Skin epidermis (tissue), 12 donors: ENCODE results near the gene EFHD1.
"Not testable (repeated sequence)": the region's sequence is repeated elsewhere in the genome, so short reads cannot be mapped to it uniquely, and the experiment has no call there.

Experiments
- H3K27ac ChIP-seq, 21 experiments: fragments of 200-600 bp; sonication (generic) in 11 of 21; one replicate each; pipeline ENCODE4 v1.5.0; 2020; ENCODE audit warnings: mild to moderate bottlenecking in 3 of 21, inconsistent platforms in 2 of 21, moderate library complexity in 2 of 21
- H3K4me3 ChIP-seq, 7 experiments: fragments of 200-600 bp; sonication (generic) in 2 of 7; one replicate each; pipeline ENCODE4 v1.5.0; 2020; ENCODE audit warnings: inconsistent platforms in 2 of 7, mild to moderate bottlenecking in 2 of 7, moderate library complexity in 1 of 7

Gene EFHD1

GRCh38 chr2:232685391-232685790 is 52.0 kb downstream of the EFHD1 start:
- H3K27ac ChIP-seq, H3K4me3 ChIP-seq: not testable (repeated sequence)

- H3K4me3 ChIP-seq, result no peak overlapping the region
- no peak overlapping the region for H3K27ac ChIP-seq
Measured at GRCh38 chr2:232687382-232688160, 54.2 kb downstream of the EFHD1 start.

- H3K27ac ChIP-seq, result no peak overlapping the region
- no peak overlapping the region for H3K4me3 ChIP-seq
Measured at GRCh38 chr2:232688201-232688600, 54.8 kb downstream of the EFHD1 start.

GRCh38 chr2:232689152-232689910 is 55.9 kb downstream of the EFHD1 start:
- no peak overlapping the region for H3K27ac ChIP-seq

GRCh38 chr2:232691117-232691516 is 57.7 kb downstream of the EFHD1 start:
- H3K4me3 ChIP-seq, H3K27ac ChIP-seq: not testable (repeated sequence)

More at GRCh38 chr2:232689152-232689910, 55.9 kb downstream of the EFHD1 start:
- no peak overlapping the region for H3K4me3 ChIP-seq

- no peak overlapping the region for H3K27ac ChIP-seq
Measured at GRCh38 chr2:232693344-232693743, 59.9 kb downstream of the EFHD1 start.

GRCh38 chr2:232696609-232697058 is 63.2 kb downstream of the EFHD1 start:
- Histone ChIP-seq H3K27ac (peak overlapping the region in 20 of 21 experiments; percentile 40 to 98 (median 94)), H3K4me3 (peak overlapping the region; percentile 71 to 98 (median 96))

More at GRCh38 chr2:232693344-232693743, 59.9 kb downstream of the EFHD1 start:
- no peak overlapping the region for H3K4me3 ChIP-seq

- H3K4me3 ChIP-seq, result peak within 1 kb of the TSS; percentile 71 to 98 (median 96)
- peak within 1 kb of the TSS; percentile 68 to 99 (median 95) for H3K27ac ChIP-seq
Measured at GRCh38 chr2:232697059-232697806, 63.8 kb downstream of the EFHD1 start, which contains the start of gene GIGYF2. TSS of gene GIGYF2 (plus strand) at chr2:232697331. CDS start at chr2:232735198, 37,867 bp downstream.

GRCh38 chr2:232697807-232698110 is 64.4 kb downstream of the EFHD1 start:
- Histone ChIP-seq H3K27ac (peak overlapping the region; percentile 68 to 99 (median 95)), H3K4me3 (peak overlapping the region; percentile 71 to 98 (median 96))

- Histone ChIP-seq H3K4me3 (peak overlapping the region; percentile 71 to 98 (median 96)), H3K27ac (peak overlapping the region in 8 of 21 experiments; percentile 87 to 99 (median 96))
Measured at GRCh38 chr2:232698556-232699091, 65.2 kb downstream of the EFHD1 start.

GRCh38 chr2:232699110-232699509 is 65.7 kb downstream of the EFHD1 start:
- Histone ChIP-seq H3K27ac (peak overlapping the region in 1 of 21 experiments; percentile 99), H3K4me3 (no peak overlapping the region)

- Histone ChIP-seq H3K4me3 (no peak overlapping the region), H3K27ac (no peak overlapping the region)
Measured at GRCh38 chr2:232700154-232700553, 66.8 kb downstream of the EFHD1 start.

- no peak overlapping the region for H3K4me3 ChIP-seq
- no peak overlapping the region for H3K27ac ChIP-seq
Measured at GRCh38 chr2:232707076-232707475, 73.7 kb downstream of the EFHD1 start.

GRCh38 chr2:232713505-232713904 is 80.1 kb downstream of the EFHD1 start:
- no peak overlapping the region for H3K27ac ChIP-seq
- no peak overlapping the region for H3K4me3 ChIP-seq

GRCh38 chr2:232714969-232715368 is 81.6 kb downstream of the EFHD1 start:
- H3K4me3 ChIP-seq, result no peak overlapping the region
- no peak overlapping the region for H3K27ac ChIP-seq

GRCh38 chr2:232720056-232720455 is 86.7 kb downstream of the EFHD1 start:
- not testable (repeated sequence) for H3K4me3 ChIP-seq, H3K27ac ChIP-seq

GRCh38 chr2:232721261-232721660 is 87.9 kb downstream of the EFHD1 start:
- Histone ChIP-seq H3K27ac (peak overlapping the region in 2 of 21 experiments; percentile 17 to 21), H3K4me3 (no peak overlapping the region)

GRCh38 chr2:232721882-232722281 is 88.5 kb downstream of the EFHD1 start:
- H3K27ac ChIP-seq, result peak overlapping the region in 3 of 21 experiments; percentile 17 to 21 (median 17)
- no peak overlapping the region for H3K4me3 ChIP-seq

- no peak overlapping the region for H3K4me3 ChIP-seq
- H3K27ac ChIP-seq, result no peak overlapping the region
Measured at GRCh38 chr2:232723027-232723426, 89.6 kb downstream of the EFHD1 start.

- Histone ChIP-seq H3K27ac (no peak overlapping the region), H3K4me3 (no peak overlapping the region)
Measured at GRCh38 chr2:232728785-232729184, 95.4 kb downstream of the EFHD1 start.
